Endothelial cell of umbilical vein (primary cell): Measurements from ENCODE around the gene DCLK3. TPM values are rescaled to one million over a fixed set of nuclear protein-coding genes. Genes with fewer than 3 reads are reported as not detected.

ENCODE experiments used
- BruUV-seq: library from RNA; stranded (reverse); fragments of 400-500 nt; replicated peaks from 2 replicates; lab custom pipeline; 2021; lab: Mats Ljungman, UMichigan
- CTCF ChIA-PET: fragments of 300-600, 350-600 bp; sonication (Branson Sonifier 250); formaldehyde crosslinking; loops from one replicate; lab custom pipeline; 2021; ENCODE audit warnings: antibody characterized with exemption, inconsistent platforms; lab: Charles Lee
- POLR2A ChIA-PET: fragments of 300-600, 350-600 bp; sonication (Branson Sonifier 250); formaldehyde crosslinking; loops from one replicate; lab custom pipeline; 2021; ENCODE audit warnings: antibody characterized with exemption, inconsistent platforms; lab: Charles Lee
- DNase-seq: peaks from one replicate; pipeline ENCODE4 v3.0.0-alpha.2; 2011; ENCODE audit warnings: low read depth, low spot score
- FAIRE-seq: peaks from 2 replicates; lab custom pipeline; 2011; peaks lifted over from hg19 to GRCh38; lab: Jason Lieb, UNC
- H2AFZ ChIP-seq: 2 replicates; pipeline ENCODE4 v1.6.0; 2012; ENCODE audit warnings: low read depth, low read length, control low read depth, inconsistent platforms
- H3K27ac ChIP-seq: 2 replicates; pipeline ENCODE4 v1.5.1; 2011; ENCODE audit warnings: low read depth, mild to moderate bottlenecking, control low read depth, low read length, moderate library complexity; ENCODE audit not compliant: insufficient read depth
- H3K27me3 ChIP-seq, 2 experiments: 2 replicates each; pipeline versions ENCODE4 v1.6.0 to v1.6.1; 2011; ENCODE audit warnings: low read length in 2 of 2, mixed read lengths in 1 of 2; ENCODE audit not compliant: control insufficient read depth in 2 of 2, insufficient read depth in 2 of 2
- H3K36me3 ChIP-seq, 2 experiments: 2 replicates in 1 of 2; 3 replicates in 1 of 2; pipeline ENCODE4 v1.5.1; 2011; ENCODE audit warnings: low read length in 2 of 2, mild to moderate bottlenecking in 1 of 2, moderate library complexity in 1 of 2; ENCODE audit not compliant: control insufficient read depth in 2 of 2, insufficient read depth in 2 of 2; ENCODE audit errors: extremely low read depth in 1 of 2
- H3K4me1 ChIP-seq: 3 replicates; pipeline ENCODE4 v1.5.1; 2011; ENCODE audit warnings: mild to moderate bottlenecking, low read length; ENCODE audit not compliant: control insufficient read depth, insufficient read depth; ENCODE audit errors: extremely low read depth
- H3K4me2 ChIP-seq: 2 replicates; pipeline ENCODE4 v1.6.1; 2011; ENCODE audit warnings: low read length, control low read depth, mixed read lengths; ENCODE audit not compliant: insufficient read depth
- H3K4me3 ChIP-seq, 3 experiments: fragments of 200-600 bp in 1 of 3; sonication (generic), shearing (Covaris generic) in 1 of 3; replicated peaks in 1 of 3; 2 replicates each; pipeline ENCODE4 v1.5.1; 2011 to 2016; ENCODE audit warnings: control low read depth in 3 of 3, low read length in 3 of 3, mild to moderate bottlenecking in 2 of 3, inconsistent platforms in 1 of 3, low read depth in 1 of 3, moderate library complexity in 1 of 3; ENCODE audit not compliant: insufficient read depth in 1 of 3
- H3K79me2 ChIP-seq: 2 replicates; pipeline ENCODE4 v1.6.0; 2012; ENCODE audit warnings: low read length, inconsistent platforms; ENCODE audit not compliant: control insufficient read depth, insufficient read depth
- H3K9ac ChIP-seq: replicated peaks from 2 replicates; pipeline ENCODE3; 2011; ENCODE audit warnings: low read length, control low read depth; ENCODE audit not compliant: insufficient read depth; ENCODE audit errors: extremely low read depth
- H3K9me1 ChIP-seq: replicated peaks from 3 replicates; pipeline ENCODE4 v1.6.0; 2011; ENCODE audit warnings: mild to moderate bottlenecking, low read length; ENCODE audit not compliant: control insufficient read depth, insufficient read depth; ENCODE audit errors: extremely low read depth
- H3K9me3 ChIP-seq: replicated peaks from 2 replicates; pipeline ENCODE4 v1.5.1; 2012; ENCODE audit warnings: low read length, inconsistent platforms; ENCODE audit not compliant: control insufficient read depth, insufficient read depth
- H4K20me1 ChIP-seq: replicated peaks from 2 replicates; pipeline ENCODE3; 2011; ENCODE audit warnings: mild to moderate bottlenecking, low read length; ENCODE audit not compliant: control insufficient read depth, insufficient read depth; ENCODE audit errors: extremely low read depth
- EZH2 ChIP-seq: IDR thresholded peaks from 2 replicates; pipeline ENCODE4 v1.6.1; 2012; ENCODE audit warnings: borderline replicate concordance, low read depth, mild to moderate bottlenecking, moderate library complexity, low read length, inconsistent platforms; ENCODE audit not compliant: severe bottlenecking
- FOS ChIP-seq: IDR thresholded peaks from 2 replicates; pipeline ENCODE4 v1.6.1; 2011; ENCODE audit warnings: mild to moderate bottlenecking, low read length, moderate library complexity, borderline replicate concordance; ENCODE audit not compliant: insufficient read depth
- GATA2 ChIP-seq: IDR thresholded peaks from 2 replicates; pipeline ENCODE4 v1.7.0; 2011; ENCODE audit warnings: low read depth, mild to moderate bottlenecking, moderate library complexity, mixed read lengths, low read length; ENCODE audit not compliant: insufficient read length, insufficient read depth
- JUN ChIP-seq: IDR thresholded peaks from 2 replicates; pipeline ENCODE4 v1.6.1; 2011; ENCODE audit warnings: borderline replicate concordance, low read depth; ENCODE audit not compliant: insufficient read length, insufficient read depth
- MYC ChIP-seq: IDR thresholded peaks from one replicate; pipeline ENCODE4 v1.6.1; 2011; ENCODE audit warnings: mild to moderate bottlenecking, low read depth, low read length
- POLR2A ChIP-seq: IDR thresholded peaks from 2 replicates; pipeline ENCODE4 v1.6.1; 2012; ENCODE audit warnings: low read depth, mild to moderate bottlenecking, control low read depth, low read length
- POLR2AphosphoS5 ChIP-seq: IDR thresholded peaks from 2 replicates; pipeline ENCODE4 v1.6.1; 2012; ENCODE audit warnings: low read depth, mild to moderate bottlenecking, control low read depth, low read length, moderate library complexity; ENCODE audit not compliant: insufficient read depth
- dilution Hi-C: fragments of 300-500 bp; cut with MboI; formaldehyde crosslinking; loops from one replicate; pipeline ENCODE4 v1.15.0; 2019; ENCODE audit warnings: low sequenced_read_pairs; ENCODE audit not compliant: extremely low pct_ligation_motif_present
- intact Hi-C: fragments of 100-400 bp; cut with micrococcal nuclease; formaldehyde crosslinking; loops from one replicate; pipeline ENCODE4 v1.10.0; 2022
- polyA plus RNA-seq, 4 experiments: library from polyadenylated mRNA; depleted of rRNA in 3 of 4; stranded (reverse) in 3 of 4; unstranded in 1 of 4; fragments of >200 nt; gene quantifications; 2 replicates each; pipeline versions ENCODE4 v1.2.1 to v1.2.3, GENCODE V29; 2011 to 2012; ENCODE audit warnings: missing spikeins in 1 of 4
- total RNA-seq: library from RNA; stranded (reverse); gene quantifications from 2 replicates; pipeline ENCODE4 v1.2.3, GENCODE V29; 2021
- TF ChIP-seq, protein P1 (sequence below): IDR thresholded peaks from 2 replicates; pipeline ENCODE4 v1.6.1; 2011; ENCODE audit not compliant: insufficient read depth, insufficient read length
- TF ChIP-seq, protein P2 (sequence below), 2 donors: IDR thresholded peaks; 1 replicate in 1 of 2; 2 replicates in 1 of 2; pipeline ENCODE4 v1.5.1; 2011; ENCODE audit warnings: low read length in 2 of 2, mild to moderate bottlenecking in 2 of 2, moderate library complexity in 2 of 2, control low read depth in 1 of 2, inconsistent platforms in 1 of 2, low read depth in 1 of 2; ENCODE audit not compliant: insufficient read depth in 1 of 2; ENCODE audit errors: extremely low read depth in 1 of 2

Gene DCLK3
- total and polyA plus RNA-seq, 2 donors (not counting 3 experiments of a cell fraction or from before 2014, with no cell fraction given) = not detected

DNA sequence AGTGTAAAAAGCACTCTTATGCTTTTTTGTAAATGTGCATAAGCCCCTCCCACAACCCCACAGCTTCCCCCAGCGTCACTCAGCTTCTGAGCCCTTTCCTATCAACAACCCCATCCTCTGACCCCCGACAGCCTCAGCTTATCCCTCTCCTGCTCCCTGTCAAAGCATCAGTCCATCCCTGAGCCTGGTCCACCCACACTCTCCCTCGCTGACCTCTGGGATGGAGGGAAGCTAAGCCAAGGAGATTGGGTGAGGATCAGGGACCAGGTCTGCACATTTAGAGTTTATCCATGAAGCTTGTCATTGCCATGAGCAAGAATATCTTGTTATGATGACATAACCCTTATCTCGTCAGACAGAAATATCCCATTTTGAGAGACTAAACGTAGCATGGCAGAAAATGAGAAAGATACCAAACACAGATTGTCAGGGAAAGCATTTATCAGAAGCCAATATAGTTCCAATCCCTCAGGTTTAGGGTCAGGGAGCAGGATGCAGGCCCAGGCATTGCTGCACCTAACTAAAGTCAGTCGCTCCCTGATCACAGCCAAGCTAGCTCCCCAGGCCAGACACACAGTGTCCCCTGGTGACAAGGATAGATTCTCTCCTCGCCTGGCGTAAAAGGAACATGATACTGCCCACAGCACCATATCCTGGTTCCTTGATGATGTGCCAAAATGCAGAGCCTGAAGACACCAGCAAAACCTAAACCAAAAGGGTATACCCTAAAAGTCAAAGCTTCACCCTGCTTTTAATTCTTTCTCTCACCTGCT is 66.9 kb downstream of the DCLK3 start:
- Histone ChIP-seq H3K27me3 (no peaks in the 10 kb centered on the region), H3K4me3 (no peak overlapping the region), H3K27ac (no peak overlapping the region), H2AFZ (no peak overlapping the region), H4K20me1 (no peaks in the 10 kb centered on the region), H3K9ac (no peak overlapping the region), H3K4me2 (no peak overlapping the region), H3K9me1 (no peaks in the 10 kb centered on the region), H3K36me3 (no peaks in the 10 kb centered on the region), H3K9me3 (no peaks in the 10 kb centered on the region), H3K4me1 (no peaks in the 10 kb centered on the region), H3K79me2 (no peaks in the 10 kb centered on the region)
- POLR2A ChIA-PET = no interaction called here
- FAIRE-seq (no peak), DNase-seq (no peak)
- dilution Hi-C loops = no loop called here
- CTCF ChIA-PET = interaction anchor here (2.2 kb wide), 1 partner anchor 732 kb away, joined by 12 read pairs; no protein-coding TSS in a partner anchor
- intact Hi-C loops = no loop called here
- BruUV-seq = no TSS peak
- TF ChIP-seq MYC (no peak), POLR2A (no peak), GATA2 (no peak), POLR2AphosphoS5 (no peak)

- Histone ChIP-seq H3K4me3 (no peak overlapping the region), H3K9me3 (no peaks in the 10 kb centered on the region), H3K9ac (no peak overlapping the region), H3K4me1 (no peaks in the 10 kb centered on the region), H4K20me1 (no peaks in the 10 kb centered on the region), H3K79me2 (no peaks in the 10 kb centered on the region), H3K27ac (no peak overlapping the region), H3K36me3 (no peaks in the 10 kb centered on the region), H2AFZ (no peak overlapping the region), H3K27me3 (no peaks in the 10 kb centered on the region), H3K4me2 (no peak overlapping the region), H3K9me1 (no peaks in the 10 kb centered on the region)
- BruUV-seq = no TSS peak
- POLR2A ChIA-PET = no interaction called here
- no peak for FAIRE-seq
- intact Hi-C loops = no loop called here
- no peak for DNase-seq
- dilution Hi-C loops = no loop called here
- TF ChIP-seq JUN (no peak), FOS (no peak), POLR2AphosphoS5 (no peak), MYC (no peak), POLR2A (no peak), EZH2 (no peak), GATA2 (no peak)
- TF ChIP-seq, protein P1, sequence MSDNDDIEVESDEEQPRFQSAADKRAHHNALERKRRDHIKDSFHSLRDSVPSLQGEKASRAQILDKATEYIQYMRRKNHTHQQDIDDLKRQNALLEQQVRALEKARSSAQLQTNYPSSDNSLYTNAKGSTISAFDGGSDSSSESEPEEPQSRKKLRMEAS = no peak
- TF ChIP-seq, protein P2, sequence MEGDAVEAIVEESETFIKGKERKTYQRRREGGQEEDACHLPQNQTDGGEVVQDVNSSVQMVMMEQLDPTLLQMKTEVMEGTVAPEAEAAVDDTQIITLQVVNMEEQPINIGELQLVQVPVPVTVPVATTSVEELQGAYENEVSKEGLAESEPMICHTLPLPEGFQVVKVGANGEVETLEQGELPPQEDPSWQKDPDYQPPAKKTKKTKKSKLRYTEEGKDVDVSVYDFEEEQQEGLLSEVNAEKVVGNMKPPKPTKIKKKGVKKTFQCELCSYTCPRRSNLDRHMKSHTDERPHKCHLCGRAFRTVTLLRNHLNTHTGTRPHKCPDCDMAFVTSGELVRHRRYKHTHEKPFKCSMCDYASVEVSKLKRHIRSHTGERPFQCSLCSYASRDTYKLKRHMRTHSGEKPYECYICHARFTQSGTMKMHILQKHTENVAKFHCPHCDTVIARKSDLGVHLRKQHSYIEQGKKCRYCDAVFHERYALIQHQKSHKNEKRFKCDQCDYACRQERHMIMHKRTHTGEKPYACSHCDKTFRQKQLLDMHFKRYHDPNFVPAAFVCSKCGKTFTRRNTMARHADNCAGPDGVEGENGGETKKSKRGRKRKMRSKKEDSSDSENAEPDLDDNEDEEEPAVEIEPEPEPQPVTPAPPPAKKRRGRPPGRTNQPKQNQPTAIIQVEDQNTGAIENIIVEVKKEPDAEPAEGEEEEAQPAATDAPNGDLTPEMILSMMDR (IDR thresholded peaks at IDR 0.05; ENCODE audit: extremely low read depth in 1 of 2, insufficient read depth in 1 of 2, low read depth in 1 of 2, low read length in 2 of 2) = no peak
- CTCF ChIA-PET = interaction anchor here (2.2 kb wide), 1 partner anchor 731 kb away, joined by 12 read pairs; no protein-coding TSS in a partner anchor
Measured at GRCh38 chr3:36696799-36697198, 67.6 kb downstream of the DCLK3 start.
